Mammary epithelial cell (primary cell): ENCODE measurements around the gene CAMTA1.

Experiments
- EZH2 ChIP-seq: IDR thresholded peaks from 2 replicates; pipeline ENCODE4 v1.6.1; 2012; ENCODE audit warnings: low read length, inconsistent platforms, borderline replicate concordance
- TF ChIP-seq, protein P1 (sequence below), 2 donors: IDR thresholded peaks in 1 of 2; conservative IDR thresholded peaks in 1 of 2; 2 replicates each; pipeline ENCODE4 v1.5.1; 2011 to 2012; ENCODE audit warnings: inconsistent platforms in 2 of 2, low read length in 2 of 2, mild to moderate bottlenecking in 2 of 2, control low read depth in 1 of 2, low read depth in 1 of 2; ENCODE audit not compliant: insufficient read depth in 1 of 2; ENCODE audit errors: extremely low read depth in 1 of 2

DNA sequence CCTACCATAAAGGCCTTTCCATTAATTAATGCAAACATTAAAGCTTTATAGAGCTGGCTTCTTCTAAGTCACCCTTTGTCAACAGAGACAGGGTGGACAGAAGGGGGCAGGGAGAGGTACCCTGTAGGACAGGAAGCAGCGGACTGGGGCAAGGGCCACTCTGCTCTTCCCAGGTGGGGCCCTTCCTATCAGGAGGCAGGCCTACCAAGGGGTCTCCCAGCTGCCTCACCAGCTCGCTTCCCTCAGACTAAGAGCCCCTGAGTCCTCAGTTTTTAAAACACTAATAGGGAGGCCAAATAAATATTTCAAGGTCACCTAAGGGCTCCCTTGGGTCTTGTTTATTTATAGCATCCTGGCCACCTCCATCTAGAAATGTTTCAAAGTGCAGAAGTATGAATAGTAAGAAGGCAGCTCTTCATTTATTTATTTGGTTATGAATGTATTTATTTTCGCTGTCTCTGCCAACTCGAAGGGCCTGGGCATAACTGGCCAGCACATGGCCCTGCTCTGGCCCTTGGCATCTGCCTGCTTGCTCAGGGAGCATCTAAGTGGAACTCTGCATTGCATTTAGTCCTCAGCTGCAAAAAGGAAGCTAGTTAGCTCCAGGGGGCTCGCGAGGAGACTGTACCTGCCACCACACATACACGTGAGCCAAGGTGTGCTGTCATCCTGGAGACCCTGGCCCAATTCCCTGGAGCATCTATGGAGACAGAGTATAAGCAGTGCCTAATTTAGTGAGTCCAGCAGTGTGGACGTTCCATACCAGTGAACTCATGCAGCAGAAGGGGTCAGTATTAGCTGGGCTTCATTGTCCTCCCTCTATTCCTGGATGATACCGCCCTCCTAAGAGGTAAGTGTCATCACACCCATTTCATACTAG, 590.8 kb downstream of the CAMTA1 start:
- TF ChIP-seq, protein P1, sequence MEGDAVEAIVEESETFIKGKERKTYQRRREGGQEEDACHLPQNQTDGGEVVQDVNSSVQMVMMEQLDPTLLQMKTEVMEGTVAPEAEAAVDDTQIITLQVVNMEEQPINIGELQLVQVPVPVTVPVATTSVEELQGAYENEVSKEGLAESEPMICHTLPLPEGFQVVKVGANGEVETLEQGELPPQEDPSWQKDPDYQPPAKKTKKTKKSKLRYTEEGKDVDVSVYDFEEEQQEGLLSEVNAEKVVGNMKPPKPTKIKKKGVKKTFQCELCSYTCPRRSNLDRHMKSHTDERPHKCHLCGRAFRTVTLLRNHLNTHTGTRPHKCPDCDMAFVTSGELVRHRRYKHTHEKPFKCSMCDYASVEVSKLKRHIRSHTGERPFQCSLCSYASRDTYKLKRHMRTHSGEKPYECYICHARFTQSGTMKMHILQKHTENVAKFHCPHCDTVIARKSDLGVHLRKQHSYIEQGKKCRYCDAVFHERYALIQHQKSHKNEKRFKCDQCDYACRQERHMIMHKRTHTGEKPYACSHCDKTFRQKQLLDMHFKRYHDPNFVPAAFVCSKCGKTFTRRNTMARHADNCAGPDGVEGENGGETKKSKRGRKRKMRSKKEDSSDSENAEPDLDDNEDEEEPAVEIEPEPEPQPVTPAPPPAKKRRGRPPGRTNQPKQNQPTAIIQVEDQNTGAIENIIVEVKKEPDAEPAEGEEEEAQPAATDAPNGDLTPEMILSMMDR (conservative IDR thresholded peaks at IDR 0.05 in 1 of 2, IDR thresholded peaks at IDR 0.05 in 1 of 2; ENCODE audit: extremely low read depth in 1 of 2, insufficient read depth in 1 of 2, low read depth in 1 of 2, low read length in 2 of 2) = no peak
- TF ChIP-seq EZH2 = no peak
